Spleen (tissue), 7 donors: ENCODE results near the gene RELL1.

Source experiments
- CTCF ChIP-seq, 11 experiments: fragments of 200-600 bp in 7 of 11; fragments of 450-650 bp in 4 of 11; sonication (generic) in 4 of 11; IDR thresholded peaks in 8 of 11; conservative IDR thresholded peaks in 3 of 11; 1 replicate in 7 of 11; 2 replicates in 4 of 11; pipeline versions ENCODE4 v1.4.0 to v1.8.0; 2016 to 2021; ENCODE audit warnings: antibody characterized with exemption in 11 of 11, inconsistent platforms in 4 of 11, mild to moderate bottlenecking in 1 of 11
- POLR2A ChIP-seq, 3 donors: fragments of 450-650 bp; IDR thresholded peaks; one replicate each; pipeline ENCODE4 v1.5.1; 2017; ENCODE audit warnings: antibody characterized with exemption in 3 of 3, mild to moderate bottlenecking in 1 of 3
- POLR2AphosphoS5 ChIP-seq, 3 donors: sonication (generic); formaldehyde crosslinking; IDR thresholded peaks; one replicate each; pipeline ENCODE4 v1.5.1; 2017; ENCODE audit warnings: antibody characterized with exemption in 3 of 3
- donor health status: DM: no; HTN: no; CAD: no; lungs with moderate emphysema.
- donor health status: DM: no; HTN: no; CAD: no.
- donor health status: DM: no; HTN: no; CAD: no.

- TF ChIP-seq POLR2A (IDR thresholded peaks at IDR 0.05) = no peak
- no peak for TF ChIP-seq CTCF (IDR thresholded peaks at IDR 0.05 in 8 of 11, conservative IDR thresholded peaks at IDR 0.05 in 3 of 11)
- TF ChIP-seq POLR2AphosphoS5 (IDR thresholded peaks at IDR 0.05) = no peak
These were observed 11.4 kb upstream of the RELL1 start for GRCh38 chr4:37697566-37697965.
